T-helper 1 cell (primary cell): Measurements from ENCODE around the gene PAX8.

Source experiments
- DNase-seq, 5 donors: peaks; one replicate each; pipeline ENCODE4 v3.0.0-alpha.2; 2012 to 2020

Gene PAX8

DNA sequence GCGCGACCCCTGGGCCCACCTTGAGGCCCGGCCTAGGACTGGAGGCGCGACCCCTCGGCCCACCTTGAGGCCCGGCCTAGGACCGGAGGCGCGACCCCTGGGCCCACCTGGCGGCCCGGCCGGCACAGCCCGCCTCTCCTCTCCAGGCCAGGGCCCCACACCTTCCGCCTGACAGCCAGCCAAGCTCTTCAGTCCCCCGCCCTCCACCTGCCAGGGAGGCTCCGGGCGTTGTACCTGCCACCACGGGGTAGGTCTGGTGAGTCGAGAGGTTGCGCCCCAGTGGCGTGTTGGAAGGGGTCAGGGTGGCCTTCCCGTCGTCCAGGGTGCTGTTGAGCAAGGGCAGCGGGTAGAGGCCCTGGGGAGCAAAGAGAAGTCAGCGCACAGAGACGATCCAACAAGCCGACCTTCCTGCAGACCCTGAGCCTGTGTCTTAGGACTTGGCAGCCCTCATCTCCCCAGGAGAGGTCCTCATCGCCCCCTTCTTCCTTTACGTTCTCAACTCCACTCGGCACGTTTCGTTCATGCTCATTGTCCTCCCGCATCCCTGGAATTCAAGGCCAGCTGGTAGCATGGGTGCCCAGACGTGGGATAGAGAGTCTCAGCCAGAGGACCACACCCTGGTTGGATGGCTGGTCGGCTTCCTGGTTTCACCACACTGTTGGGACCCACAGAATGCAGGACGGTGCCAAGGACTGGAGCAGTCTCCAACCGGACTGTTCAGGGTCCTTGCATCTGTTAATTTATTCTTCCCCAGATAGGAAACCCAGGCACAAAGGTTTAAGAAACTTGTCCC, 42.2 kb downstream of the PAX8 start:
- no peak for DNase-seq

GRCh38 chr2:113235347-113236226, 43.1 kb downstream of the PAX8 start:
- peak in 4 of 5 donors; percentile 27 to 72 (median 44) for DNase-seq

GRCh38 chr2:113234721-113235346, 43.9 kb downstream of the PAX8 start:
- DNase-seq = no peak

DNA sequence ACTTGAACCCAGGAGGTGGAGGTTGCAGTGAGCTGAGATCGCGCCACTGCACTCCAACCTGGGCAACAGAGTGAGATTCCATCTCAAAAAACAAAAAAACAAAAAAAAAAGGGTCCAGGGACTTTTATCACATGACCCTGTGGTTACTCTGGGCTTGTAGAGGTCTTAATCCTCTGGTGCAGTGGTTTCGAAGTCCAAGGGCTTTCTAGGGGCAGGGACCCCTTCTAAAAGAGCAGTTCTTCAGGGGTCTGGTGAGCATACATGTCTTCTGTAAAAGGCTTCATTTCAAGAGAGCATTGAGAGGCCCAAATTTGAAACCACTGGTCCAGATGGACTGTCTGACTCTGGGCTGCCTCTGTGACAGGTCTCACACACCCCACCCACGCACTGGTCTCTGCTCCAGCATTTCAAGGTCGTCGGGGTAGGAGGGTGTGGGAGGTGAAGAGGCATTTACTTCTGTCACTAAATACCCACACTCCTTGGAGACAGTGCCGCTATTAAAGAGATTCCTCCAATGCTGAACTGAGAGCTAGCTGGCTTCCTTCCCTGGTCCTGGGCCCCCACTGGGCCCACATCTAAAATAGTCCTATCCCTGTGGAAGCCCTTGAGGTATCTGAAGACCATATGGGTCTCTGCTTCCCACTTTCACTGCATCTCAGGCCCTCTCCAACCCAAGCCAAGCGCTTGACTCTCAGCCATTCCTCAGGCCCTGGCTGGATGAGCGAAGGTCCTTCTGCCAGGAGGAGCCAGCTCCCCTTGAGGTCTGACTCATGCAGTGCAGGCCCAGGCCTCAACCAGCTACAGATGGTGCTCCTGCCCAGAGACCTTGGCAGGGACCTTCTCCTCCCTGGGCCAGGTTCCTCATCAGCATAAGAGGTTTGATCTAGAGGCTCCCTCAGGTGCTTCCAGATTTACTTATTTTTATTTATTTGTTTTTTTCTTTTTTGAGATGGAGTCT, 44.8 kb downstream of the PAX8 start:
- no peak for DNase-seq

DNA sequence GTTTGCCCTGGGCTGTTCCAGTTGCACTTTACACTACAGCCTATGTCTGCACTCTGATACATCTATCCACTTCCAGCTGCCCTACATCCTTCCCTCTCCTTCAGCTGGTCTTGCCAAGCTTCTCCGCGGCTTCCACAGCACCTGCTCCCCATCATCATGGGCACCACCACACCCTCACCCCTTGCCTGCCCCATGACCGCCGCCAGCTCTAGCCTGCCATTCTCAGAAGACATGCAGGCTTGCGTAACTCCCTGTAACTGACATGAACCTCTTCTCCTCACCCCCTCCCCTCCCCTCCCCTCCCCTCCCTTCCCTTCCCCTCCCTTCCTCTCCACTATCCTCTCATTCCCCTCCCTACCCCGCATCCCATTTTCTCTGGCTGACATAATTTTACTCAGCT, 46.0 kb downstream of the PAX8 start:
- no peak for DNase-seq

GRCh38 chr2:113232123-113232522, 46.6 kb downstream of the PAX8 start:
- DNase-seq = no peak

DNA sequence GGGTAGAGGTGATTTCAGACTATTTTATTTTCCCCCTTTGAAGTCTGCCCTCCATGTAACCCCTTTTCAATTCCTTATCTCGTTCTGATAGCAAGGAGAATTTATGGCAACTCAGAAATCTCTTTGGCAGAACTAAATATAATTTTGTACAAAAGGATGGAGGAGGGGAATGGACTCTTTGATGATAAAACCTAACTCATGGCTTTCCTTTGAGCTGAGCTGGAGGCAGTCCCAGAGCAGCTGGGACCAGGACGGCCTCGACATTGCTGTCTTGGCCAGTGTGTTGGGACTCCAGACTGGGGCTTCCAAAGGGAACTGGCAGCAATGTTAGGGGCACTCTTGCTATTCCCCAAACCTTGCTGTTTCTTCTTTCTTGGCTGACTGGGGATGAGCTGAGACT, 47.7 kb downstream of the PAX8 start:
- DNase-seq = no peak

DNA sequence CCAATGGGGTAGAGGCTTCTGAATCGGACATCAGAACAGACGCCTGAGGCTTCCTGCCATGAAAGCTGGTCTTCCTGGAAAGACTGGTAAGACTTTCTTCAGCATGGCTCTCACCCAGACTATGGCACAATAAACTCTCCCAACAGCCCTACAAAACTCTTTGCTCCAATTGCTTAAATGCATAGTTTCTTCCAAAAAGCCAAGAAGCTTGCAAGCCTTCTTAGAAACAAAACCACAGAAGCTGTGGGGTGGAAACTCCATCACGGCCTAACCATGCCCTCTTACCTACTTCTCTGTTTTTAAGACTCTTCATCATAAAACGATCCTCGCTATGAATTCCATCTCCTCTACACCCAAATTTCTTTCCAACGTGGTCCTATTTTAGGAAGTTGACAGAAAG, 48.2 kb downstream of the PAX8 start:
- DNase-seq = peak in 1 of 5 donors; percentile 29

- DNase-seq = no peak
These were observed 48.9 kb downstream of the PAX8 start for GRCh38 chr2:113229795-113230194.

DNA sequence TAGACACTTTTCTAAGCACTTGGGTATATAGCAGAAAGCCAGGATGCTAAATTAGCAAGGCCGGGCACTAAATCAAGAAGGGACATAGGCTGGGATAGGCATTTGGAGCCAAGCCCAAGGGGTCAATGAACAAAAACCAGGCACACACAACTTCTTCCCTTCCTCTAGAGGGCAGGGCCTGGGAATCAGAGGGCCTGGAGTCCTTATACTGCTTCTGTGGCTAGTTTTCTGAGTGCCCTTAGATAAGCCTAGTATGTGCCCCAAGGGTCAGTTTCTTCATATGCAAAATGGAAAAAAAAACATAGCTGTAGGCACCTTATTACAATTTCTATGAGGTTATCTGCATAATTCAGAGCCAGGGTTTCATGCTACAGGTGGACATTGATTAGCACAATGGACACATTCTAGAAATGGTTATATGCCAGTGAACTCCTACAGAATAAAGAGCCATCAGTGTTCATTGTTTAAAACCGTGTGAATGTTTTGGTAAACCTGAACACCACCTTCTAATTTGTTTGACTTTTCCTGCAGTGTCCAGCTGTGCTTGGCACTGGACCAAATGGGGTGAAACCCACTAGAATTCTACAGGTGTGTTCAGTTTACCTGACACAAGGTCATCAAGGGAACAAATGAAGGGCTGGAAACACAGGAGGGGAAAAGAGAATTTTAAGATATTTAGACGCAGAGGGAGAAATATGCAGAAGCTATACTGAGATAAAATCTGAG, 49.6 kb downstream of the PAX8 start:
- no peak for DNase-seq

DNA sequence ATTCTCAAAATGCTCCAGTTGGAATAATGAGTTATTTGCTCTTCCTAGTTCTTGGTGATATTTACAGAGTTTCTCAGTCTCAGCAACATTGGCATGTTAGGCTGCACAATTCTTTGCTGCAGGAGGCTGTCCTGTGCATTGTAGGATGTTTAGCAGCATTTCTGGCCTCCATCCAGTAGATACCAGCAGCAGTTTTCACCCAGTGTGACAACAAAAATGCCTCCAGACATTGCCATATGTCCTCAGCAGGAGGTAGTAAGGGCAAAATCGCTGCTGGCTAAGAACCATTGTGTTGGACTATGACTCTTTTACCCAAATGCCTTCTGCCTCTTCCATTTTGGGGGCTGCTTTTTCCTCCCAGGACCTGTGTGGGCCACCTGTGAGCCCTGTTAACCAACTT, 50.4 kb downstream of the PAX8 start:
- DNase-seq = no peak

- DNase-seq = no peak
These were observed 51.0 kb downstream of the PAX8 start for GRCh38 chr2:113227698-113228097.

DNA sequence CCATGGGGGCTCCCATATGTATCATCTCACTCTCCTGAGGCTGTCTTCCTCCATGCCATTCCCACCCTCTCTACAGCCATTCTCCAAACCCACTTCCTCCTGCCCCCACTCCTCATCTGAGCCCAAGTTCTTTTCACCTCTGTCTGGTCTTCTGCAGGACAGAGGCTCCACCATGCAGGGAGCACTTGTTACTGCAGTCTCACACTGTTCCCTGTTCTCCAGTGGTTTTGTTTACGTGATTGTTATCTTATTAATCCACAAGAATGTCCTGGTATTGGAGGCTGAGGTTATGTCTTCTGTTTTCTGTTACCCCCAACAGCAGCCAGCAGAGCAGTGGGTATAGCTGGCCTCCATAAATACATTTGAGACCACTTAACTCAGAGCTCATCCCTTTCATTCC, 51.4 kb downstream of the PAX8 start:
- no peak for DNase-seq

GRCh38 chr2:113226462-113226861, 52.3 kb downstream of the PAX8 start:
- no peak for DNase-seq

DNA sequence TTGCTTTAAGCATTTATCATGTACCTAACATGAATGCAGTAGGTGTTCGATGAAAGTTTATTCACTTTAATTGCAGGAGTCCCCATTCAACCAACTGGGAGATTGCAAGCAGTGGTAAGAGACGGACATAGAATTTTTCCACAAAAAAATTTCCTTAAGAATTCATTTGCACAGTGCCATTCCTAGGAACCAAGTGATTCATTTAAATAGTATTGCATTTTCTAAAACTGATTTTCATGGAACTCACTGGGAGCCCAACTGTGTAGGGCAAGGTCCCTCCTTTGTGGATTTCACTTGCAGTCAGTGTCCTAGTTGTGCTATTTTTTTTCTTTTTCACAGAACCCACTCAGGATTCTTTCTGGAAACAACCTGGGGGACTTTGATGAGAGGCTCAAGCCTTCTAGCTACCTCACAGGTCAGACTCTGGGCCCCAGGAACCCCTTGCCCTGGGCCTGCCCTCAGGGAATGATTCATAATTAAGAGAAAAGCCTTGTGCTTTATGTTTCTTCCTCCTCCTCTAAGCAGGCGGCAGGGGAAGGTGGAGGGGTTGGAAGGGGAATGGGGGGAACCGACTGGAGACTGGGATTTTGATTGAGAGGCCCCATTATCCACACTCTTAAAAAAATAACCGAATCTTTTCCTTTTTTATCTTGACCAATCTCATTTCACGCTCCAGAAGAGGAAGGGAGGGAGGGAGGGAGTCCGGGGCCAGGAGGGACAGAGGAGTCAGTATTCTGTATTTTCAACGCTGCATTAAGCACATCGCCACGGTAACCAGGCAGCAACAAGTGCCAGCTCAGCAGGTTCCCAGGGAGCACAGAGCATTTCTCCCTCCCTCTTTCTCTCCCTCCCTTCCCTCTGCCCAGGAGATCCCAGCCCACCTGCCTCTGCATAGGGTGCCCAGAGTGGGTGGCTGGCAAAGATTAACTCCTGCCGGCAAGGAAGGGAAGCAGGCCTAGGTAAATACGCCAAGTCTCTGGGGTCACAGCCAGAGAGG, 53.2 kb downstream of the PAX8 start:
- DNase-seq = no peak

- DNase-seq = no peak
These were observed 54.0 kb downstream of the PAX8 start for GRCh38 chr2:113224647-113225236.

DNA sequence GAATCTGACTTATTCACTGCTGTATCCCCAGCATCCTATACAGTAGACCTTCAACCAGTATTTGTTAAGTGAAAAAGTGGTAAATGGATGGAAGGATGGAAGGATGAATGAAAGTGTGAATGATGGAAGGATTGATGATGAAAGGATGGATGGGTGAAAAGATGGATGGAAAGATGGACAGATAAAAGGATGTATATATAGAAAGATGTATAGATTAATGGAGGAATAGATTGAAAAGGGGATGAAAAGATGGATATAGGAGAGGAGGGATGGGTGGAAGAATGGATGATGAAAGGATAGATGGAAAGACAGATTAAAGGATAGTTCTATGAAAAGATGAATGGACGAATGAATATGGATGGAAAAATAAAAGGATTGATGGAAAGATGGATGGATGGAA, 54.9 kb downstream of the PAX8 start:
- no peak for DNase-seq

DNA sequence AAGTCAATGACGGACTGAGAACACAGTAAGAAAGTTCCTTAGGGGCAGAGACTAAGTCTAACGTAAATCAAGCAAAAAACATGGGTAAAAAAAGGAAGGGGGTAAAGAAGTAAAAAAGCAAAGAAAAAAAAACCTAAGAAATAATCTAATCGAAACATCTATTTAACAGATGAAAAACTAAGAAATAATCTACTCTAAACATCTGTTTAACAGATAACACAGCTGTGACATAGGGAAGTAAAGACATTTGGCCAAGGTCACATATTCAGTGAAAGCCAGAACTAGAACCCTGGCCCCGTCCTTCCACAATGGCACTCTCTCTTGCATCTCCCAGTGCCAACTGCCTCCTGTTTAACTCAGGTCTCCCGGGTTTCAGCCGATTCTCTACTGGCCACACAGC, 56.9 kb downstream of the PAX8 start:
- DNase-seq = no peak

GRCh38 chr2:113220970-113221708, 57.6 kb downstream of the PAX8 start:
- DNase-seq = no peak
